HG02870 (cell line): ENCODE data around the gene SLC29A2.
"Not testable (repeated sequence)": the region's sequence is repeated elsewhere in the genome, so short reads cannot be mapped to it uniquely, and the experiment has no call there.

ENCODE experiments used
- ATAC-seq: cut with Tn5 transposase; IDR thresholded peaks from one replicate; pipeline ENCODE4 v1.9.1; 2021; ENCODE audit warnings: mild to moderate bottlenecking, moderate library complexity; ENCODE audit not compliant: unreplicated experiment

SLC29A2 gene

DNA sequence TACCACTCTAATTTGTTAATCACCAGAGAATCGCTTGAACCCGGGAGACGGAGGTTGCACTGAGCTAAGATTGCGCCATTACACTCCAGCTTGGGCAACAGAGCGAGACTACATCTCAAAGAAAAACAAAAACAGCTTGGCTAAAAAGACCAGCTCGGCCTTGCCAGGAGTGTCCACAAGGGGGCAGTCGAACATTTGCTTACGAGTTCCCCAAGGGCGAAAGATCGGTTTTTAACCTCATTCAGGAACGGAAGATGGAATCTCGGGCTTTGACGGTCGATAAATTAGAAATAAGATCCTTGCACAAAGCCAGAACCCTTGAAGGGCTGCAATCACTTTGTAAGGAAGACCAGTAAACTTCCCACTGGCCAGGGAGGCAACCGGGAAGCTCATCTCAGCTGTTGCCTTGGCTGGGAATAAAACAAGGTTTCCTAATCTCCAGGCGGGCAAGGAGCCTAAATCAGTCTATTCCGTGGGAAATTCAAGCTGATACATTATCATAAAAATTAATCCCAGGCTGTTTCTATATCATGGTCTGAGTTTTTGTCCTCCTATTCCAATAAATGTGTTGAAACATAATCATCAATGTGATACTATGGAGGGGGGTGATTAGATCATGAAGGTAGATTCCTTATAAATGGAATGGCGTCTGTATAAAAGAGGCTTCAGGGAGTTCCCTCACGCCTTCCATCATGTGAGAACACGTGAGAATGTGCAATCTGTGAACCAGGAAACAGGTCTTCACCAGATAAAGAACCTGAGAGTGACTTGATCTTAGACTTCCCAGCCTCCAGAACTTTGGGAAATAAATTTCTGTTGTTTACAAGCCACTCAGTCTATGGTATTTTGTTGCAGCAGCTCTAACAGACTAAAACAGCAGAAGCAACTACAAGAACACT is 14.9 kb upstream of the SLC29A2 start:
- ATAC-seq: no peak

DNA sequence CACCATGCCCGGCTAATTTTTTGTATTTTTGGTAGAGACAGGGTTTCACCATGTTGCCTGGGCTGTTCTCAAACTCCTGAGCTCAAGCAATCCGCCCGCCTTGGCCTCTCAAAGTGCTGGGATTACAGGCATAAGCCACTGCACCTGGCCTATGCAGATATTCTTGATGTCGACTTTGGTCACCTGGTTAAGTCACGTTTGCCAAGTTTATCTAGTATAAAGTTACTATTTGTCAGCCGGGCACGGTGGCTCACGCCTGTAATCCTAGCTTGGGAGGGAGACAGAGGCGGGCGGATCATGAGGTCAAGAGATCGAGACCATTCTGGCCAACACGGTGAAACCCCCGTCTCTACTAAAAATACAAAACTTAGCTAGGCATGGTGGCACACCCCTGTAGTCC is 12.8 kb upstream of the SLC29A2 start:
- ATAC-seq: not testable (repeated sequence)

DNA sequence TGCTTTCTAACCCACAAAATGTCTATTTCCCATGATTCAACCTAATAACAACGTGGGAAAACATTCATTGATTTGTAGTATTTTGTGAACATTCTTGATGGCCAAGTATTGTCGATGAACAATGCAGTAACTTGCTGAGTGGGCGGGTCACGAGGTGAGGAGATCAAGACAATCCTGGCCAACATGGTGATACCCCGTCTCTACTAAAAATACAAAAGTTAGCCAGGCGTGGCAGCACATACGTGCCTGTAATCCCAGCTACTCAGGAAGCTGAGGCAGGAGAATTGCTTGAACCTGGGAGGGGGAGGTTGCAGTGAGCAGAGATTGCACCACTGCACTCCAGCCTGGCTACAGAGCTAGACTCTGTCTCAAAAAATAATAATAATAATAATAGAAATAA is 8.7 kb upstream of the SLC29A2 start:
- ATAC-seq: not testable (repeated sequence)

DNA sequence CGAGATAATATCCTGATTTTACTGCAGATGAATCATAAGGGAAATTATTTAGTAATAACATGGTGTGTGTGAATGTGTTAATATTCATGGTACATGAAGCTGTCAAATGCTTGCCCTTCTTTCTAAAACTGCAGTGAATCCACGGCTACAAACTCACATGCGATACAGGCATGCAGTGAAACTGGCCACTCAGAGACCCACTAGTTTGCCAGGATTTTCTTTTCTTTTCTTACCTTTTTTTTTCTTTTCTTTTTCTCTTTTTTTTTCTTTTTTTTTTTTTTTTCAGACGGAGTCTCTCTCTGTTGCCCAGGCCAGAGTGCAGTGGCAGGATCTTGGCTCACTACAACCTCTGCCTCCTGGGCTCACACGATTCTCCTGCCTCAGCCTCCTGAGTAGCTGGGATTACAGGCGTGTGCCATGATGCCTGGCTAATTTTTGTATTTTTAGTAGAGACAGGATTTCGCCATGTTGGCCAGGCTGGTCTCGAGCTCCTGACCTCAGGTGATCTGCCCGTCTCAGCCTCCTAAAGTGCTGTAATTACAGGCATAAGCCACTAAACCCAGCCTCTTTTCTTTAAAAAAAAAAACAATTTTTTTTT is 2.2 kb upstream of the SLC29A2 start:
- ATAC-seq: not testable (repeated sequence)

DNA sequence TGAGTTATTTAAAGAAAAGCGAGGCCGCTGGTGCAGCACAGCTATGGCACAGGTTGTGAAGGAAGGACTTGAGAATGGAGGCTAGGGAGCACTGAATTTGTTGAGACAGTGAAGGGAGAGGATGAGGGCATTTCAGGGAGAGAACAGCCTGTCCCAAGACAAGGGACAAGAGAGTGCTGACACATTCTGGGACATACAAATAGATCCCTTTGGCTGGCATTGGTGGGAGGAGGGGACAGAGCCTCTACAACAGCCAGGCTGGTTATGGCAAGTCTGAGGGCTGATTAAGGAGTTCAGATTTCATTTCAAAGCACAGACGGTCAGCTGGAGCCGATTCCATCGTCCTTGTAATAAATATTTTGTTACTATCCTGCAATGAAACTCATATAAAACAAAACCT is 1.7 kb upstream of the SLC29A2 start:
- ATAC-seq: no peak

DNA sequence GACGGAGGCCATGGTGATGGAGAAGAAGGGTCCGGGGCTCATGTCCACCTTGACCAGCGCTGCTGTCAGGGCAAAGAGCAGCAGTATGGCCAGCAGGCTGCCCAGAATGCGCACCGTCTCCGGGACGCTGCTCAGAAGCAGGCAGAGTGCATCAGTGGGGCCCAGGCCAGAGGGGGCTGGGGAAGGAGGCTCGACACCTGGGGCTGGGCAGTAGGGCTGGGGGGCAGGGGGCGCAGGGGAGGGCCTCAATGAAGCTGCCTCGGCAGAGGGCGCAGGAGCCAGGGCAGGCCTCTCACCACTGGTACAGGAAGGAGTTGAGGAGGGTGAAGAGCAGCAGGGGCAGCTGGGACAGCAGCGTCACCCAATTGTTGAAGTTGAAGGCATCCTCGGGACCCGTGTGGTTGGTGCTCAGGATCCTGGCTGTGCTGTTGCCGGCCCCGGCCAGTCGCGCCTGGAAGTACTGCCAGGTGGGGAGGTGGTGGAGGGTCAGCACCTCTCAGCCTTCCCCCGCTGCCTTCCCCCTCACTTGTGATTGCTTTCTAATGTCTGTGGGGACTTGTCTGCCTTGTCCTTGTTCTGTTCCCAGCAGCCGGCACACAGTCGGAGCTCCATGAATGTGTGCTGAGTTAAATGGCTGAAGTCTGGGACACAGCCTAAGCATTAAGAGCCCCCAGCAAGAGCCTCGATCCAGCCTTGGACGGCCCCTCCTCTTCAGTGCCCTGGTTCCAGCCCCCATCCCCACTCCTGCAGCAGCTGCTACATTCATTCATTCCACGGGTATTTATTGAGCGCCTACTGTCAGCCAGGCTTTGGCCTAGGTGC is 2.3 kb downstream of the SLC29A2 start:
- no peak for ATAC-seq

DNA sequence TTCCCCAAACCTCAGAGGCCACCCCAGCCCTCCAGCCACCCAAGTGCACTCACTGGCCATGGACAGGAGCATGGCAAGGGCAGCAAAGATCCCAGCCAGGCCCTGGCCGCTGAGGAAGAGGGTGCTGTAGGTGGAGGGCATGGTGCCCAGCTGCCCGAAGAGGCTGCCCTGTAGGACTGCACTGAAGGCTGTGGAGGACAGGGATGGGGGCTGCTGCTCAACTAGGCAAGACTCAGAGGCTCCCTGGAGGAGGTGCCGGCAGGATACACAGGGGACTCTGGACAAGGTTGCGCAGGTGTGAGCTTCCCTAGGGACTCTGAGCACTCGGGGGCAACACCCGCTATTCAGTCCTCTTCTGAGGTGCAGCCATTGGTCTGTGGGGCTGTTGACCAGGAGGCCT is 3.1 kb downstream of the SLC29A2 start:
- ATAC-seq: no peak

DNA sequence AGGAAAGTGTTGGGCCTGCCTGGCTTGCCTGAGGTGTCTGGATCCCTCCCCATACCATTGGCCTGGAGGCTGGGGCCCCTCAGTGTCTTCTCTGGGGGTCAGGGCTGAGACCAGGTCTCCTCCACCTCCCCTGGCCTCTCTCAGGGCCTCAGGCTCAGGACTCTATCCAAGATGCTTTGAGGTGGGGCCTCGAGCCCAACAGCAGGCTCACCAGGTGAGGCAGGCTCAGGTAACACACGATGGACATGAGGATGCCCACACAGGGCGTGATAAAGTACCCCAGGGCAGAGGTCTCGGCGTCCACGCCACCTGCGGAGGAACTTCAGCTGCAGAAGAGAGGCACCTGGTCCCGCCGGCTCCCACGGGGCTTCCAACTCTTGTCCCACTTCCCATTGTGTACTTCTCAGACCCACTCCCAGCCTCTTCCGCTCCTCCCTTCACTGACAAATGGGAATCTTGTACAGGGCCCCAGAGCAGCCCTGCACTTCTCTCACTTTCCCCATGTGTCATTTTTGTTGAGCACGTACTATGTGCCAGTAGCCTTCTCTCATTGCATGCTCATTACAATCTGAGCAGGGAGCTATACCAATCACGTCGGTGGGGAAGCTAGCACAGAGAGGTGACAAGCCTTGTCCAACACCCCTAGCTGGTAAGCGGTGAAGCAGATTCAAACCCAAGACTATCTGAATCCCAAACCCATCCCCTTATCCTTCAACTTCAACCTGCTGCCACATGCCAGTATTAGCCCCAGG is 3.8 kb downstream of the SLC29A2 start:
- ATAC-seq: no peak

DNA sequence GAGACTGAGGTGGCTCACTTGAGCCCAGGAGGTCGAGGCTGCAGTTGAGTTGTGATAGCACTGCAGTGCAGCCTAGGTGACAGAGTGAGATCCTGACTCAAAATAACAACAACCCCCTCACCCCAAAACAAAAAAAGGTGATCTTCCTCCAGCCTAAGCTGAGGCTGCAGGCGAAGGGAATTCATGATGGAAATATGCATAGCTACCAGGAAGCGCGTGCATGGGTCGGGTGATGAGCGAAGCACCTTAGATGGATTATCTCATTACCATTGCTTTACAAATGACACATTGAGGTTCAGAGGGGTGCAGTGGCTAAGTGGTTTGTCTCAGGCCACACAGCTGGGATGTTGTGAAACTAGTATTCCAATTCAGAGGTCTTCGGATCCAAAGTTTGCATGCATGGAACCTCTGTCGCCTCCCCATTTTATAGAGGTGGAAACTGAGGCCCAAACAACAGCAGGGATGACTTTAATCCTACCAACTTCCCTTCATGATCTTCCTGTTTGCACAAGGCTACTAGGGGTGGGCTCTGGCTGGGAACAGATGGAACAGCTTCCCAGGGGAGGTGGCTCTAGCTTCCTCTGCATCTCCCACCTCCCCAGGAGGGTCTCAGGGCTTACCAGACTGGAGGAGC is 4.6 kb downstream of the SLC29A2 start:
- no peak for ATAC-seq

DNA sequence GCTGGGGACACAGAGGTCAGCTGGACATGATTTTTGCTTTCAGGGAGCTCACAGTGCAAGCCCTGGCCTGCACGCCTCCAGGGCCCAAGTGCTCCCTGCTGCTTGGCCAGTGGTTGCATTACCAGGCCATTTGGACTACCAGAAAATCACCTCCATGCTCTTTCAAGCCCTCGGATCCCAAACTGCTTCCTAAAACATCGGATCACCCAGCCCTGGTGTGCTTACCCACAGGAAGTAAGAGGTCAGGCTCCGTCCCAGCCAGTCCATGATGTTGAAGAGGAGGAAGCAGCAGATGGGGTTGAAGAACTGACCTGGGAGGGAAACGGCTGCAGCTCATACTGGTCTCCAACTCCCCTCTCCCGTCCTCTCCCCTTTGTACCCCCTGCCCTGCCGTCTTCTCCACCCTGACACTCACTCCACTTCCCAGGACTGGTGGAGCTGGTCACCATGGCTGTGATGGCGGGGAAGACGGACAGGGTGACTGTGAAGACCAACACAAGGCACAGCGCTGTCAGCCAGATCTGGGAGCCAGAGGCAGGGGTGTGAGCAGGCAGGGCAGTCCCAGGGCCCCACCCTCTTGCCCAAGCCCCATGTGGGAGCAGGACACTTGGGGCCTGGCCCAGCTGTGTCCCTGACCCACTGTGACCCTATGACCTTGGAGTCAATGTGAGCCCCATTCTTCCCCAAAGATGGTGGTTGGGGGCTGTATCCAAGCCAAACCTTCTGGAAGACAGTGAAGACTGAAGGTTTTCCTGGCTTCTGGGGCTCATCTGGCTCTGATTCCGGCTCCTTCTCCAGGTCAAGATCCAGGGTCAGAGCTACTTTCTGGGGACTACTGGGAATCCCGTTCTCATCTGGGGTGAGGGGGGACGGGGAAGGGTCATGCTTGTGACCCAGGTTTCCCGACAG is 5.6 kb downstream of the SLC29A2 start:
- ATAC-seq: no peak

DNA sequence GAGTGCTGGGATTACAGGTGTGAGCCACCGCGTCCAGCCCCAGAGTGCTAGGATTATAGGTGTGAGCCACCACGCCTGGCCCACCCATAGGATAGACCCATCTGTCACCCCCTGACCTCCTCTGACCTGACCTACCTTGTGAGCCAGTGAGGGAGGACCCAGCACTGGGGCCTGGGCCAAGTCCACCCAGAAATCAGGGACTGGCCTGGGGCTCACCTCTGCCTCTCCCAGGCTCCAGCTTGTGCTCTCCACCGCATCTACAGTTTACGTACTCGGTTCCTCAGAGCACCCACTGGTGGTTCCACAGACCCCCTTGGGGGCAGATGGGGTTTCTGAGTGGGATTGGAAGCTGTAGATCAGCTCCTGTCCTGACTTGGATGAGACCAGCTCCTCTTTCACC is 6.4 kb downstream of the SLC29A2 start:
- ATAC-seq: no peak

DNA sequence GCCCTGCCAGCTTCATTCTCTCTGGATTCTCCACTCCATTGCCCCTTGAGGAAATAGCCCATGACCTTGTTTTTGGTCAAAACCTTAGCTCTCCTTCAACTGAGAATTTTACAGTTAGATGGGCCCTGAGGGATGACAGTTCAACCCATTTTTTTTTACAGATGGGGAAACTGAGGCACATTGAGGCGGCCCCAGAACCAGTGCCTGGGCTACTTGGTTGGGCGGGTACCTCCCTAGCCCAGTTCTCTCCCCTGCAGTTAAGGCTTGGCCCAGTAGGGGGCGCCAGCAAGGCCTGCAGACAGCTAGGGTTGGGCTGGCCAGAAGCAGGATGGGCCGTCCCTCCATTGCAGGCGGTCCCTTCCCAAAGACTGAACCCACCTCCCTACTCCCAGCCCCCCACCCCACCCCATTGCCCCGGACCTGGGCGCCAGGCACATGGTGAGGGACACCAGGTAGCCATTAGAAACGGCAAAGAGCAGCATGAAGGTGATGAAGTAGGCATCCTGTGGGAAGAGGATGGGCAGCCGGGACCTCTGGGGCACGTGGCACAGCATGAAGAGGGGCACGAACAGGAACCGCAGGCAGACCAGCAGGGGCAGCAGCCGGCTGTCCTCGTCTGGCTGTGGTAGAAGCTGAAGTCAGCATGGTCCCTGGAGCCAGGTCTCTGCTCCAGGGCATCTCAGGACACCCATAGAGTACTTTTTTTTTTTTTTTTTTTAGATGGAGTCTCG is 7.6 kb downstream of the SLC29A2 start:
- ATAC-seq: no peak

DNA sequence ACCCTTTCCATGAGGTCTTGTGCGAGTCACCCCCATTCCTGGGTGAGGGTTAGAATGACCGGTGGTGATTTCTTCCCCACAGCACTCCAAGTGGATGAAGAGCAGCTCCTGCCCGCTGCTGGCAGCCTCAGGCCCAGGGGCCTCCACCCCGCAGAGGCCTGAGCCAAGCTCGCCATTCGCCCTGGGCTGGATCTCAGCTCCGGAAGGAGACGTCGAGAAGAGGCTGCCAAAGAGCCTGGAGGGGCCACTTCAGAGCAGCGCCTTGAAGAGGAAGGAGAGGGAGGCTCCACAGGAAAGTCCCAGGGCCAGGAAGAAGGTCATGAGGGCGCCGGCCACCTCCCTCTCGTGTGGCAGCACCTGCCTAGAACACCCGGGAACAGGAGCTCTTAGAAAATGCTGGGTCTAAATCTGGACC is 8.4 kb downstream of the SLC29A2 start:
- no peak for ATAC-seq

DNA sequence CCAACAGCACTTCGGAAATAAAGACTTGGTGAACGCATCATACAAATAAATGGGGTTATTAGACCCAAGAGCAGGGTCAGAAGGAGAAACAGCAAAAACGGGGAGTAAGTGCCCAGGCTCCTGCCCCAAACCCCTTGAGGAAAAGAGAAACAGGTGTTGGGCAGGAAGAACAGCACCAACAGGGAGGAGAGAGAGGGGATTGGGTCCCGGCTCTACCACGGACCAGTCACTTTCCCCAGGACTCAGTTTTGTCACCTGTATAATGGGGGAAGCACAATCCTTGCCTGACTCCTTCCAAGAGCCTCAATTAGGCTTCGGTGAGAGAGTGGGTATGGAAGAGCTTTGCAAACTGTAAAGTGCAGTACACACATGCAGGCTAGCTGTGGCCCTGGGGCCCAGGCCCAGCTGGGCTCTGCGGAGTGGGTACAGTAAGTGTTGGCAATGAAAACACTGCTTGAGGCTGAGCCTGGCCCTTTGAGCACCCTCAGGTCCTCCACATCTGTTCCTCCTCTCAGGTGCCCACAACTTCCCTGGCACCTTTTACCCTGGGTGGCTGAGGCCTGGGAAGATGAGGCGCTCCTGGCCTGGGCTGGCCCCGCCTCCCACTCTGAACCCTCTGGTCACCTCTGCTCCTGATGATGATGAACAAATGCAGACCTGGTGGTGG is 8.9 kb downstream of the SLC29A2 start:
- ATAC-seq: no peak

DNA sequence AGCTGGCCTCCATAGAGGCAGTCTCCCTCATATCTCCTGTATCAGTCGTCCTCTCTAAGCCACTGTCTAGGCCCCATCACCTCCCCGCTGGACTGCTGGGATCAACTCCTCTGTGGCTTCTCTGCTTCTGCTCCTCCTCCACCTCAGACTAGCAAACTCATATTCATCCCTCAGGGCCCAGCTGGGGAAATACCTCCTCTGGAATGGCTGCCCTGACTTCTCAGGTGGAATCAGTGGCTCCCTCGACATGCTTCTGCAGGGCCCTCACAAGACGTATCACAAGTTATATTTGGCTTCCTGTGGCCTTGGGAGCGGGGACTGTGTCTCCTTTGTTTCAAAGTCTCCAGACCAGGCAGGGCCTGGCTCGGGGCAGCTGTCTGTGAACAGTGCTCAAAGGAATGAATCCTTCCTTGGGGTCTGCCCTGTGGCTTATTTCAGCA is 10.0 kb downstream of the SLC29A2 start:
- ATAC-seq: no peak

DNA sequence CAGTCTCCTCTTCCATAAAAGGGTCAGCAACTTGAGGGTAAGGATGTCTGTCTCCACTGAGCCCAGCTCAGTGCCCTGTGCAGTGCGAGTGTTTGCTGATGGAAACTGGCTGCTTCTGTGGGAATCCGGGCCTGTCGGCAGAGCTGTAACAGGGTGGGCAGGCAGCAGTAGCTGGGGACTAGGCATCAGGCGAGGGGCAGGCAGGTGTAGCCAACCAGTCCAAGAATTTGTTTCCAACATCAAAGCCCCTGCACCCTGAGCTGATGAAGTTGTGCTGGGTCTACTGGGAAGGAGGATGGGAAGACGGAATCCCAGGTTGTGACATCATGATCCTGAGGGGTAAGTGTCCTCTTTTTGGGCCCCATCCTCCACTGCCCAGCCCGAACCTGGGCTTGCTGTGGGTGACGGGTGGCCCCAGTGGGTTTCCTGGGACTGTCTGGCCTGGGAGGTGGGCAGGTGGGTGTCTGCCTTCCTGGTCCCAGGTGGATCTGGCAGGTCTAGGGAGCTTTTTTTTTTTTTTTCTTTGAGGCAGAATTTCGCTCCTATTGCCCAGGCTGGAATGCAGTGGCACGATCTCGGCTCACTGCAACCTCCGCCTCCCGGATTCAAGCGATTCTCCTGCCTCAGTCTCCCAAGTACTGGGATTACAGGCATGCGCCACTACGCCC is 11.0 kb downstream of the SLC29A2 start:
- ATAC-seq: no peak

DNA sequence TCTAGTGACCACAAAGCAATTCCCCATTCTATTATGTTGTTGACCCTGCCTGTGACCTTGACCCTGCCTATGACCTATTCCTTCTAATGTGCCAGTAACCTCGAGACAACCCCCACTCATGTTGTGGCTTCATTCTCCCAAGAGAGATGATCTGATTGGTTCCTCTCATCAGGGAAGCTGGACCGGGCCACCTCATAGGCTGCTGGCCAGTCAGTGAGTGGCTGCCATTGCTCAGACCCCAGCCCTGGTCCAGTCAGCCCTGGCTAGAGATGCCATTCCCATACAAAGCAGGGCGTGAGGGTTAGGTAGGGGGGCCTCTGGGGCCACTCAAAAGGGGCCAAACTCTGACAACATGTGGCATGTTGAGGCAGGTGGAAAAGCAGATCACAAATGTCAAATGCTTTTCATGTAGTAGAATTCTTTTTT is 11.9 kb downstream of the SLC29A2 start:
- no peak for ATAC-seq
